WERI-Rb-1 (cell line): Measurements from ENCODE around the gene TRMT2A.

Experiments
- DNase-seq: peaks from one replicate; pipeline ENCODE4 v3.0.0-alpha.2; 2020
- H3K27ac ChIP-seq: fragments of 250-450 bp; sonication (Bioruptor Pico); 2 replicates; pipeline ENCODE4 v1.5.1; 2020; ENCODE audit warnings: mild to moderate bottlenecking, moderate library complexity
- H3K27me3 ChIP-seq: fragments of 250-450 bp; sonication (Bioruptor Pico); 2 replicates; pipeline ENCODE4 v1.5.1; 2021; ENCODE audit warnings: mild to moderate bottlenecking, low read depth, moderate library complexity; ENCODE audit not compliant: insufficient read depth, severe bottlenecking
- H3K36me3 ChIP-seq: fragments of 250-450 bp; sonication (Bioruptor Pico); 2 replicates; pipeline ENCODE4 v1.5.1; 2020; ENCODE audit warnings: mild to moderate bottlenecking, moderate library complexity
- H3K4me3 ChIP-seq: 2 replicates; pipeline ENCODE4 v1.5.1; 2011; ENCODE audit warnings: low read depth, mild to moderate bottlenecking, control low read depth, low read length
- H3K9me3 ChIP-seq: fragments of 250-450 bp; sonication (Bioruptor Pico); 2 replicates; pipeline ENCODE4 v1.5.1; 2021; ENCODE audit warnings: mild to moderate bottlenecking, moderate library complexity; ENCODE audit not compliant: severe bottlenecking
- TF ChIP-seq, protein P1 (sequence below): IDR thresholded peaks from 2 replicates; pipeline ENCODE4 v1.5.1; 2011; ENCODE audit warnings: low read depth, mild to moderate bottlenecking, control low read depth, inconsistent platforms, low read length

The TRMT2A gene

DNA sequence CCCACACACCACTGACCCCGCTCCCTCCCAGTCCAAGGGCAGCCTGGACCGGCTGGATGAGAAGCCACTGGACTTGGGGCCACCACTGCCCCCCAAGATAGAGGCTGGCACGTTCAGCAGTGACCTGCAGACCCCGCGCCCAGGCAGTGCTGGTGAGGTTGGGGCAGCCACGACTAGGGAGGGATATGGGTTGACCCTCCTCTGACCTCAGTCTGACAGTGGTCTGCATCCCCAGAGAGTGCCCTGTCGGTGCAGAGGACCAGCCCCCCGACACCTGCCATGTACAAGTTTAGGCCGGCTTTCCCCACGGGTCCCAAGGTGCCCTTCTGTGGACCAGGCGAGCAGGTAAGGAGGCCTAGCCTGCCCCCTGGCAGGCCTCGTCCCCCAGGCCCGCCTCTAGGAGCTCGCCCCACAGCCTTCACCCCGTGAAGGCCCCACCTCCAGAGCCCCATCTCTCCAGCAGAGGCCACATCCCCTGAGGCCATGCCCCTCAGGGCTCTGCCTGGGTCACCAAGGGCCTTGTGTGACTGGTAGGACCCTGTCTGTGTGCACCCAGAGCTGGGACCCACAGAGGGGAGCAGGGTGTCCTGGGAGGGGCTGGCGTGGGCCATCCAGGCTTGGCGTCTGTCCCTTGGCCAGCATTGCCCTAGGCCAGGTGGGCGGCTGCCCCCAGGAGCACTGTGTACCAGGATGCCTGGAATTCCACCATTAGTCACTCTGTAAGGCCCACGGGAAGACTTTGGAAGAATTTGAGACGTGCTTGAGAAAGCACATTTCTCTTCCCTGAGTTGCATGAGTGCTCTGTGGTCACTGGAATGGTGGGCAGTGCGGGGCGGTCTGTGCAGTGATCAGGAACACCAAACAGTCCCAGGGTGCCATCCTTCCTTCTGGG is 24.4 kb upstream of the TRMT2A start:
- Histone ChIP-seq H3K27me3 (no peaks in the 10 kb centered on the region), H3K27ac (no peak overlapping the region), H3K9me3 (no peaks in the 10 kb centered on the region), H3K36me3 (no peaks in the 10 kb centered on the region; the same call in 1 of the 2 replicates), H3K4me3 (no peak overlapping the region)
- TF ChIP-seq, protein P1, sequence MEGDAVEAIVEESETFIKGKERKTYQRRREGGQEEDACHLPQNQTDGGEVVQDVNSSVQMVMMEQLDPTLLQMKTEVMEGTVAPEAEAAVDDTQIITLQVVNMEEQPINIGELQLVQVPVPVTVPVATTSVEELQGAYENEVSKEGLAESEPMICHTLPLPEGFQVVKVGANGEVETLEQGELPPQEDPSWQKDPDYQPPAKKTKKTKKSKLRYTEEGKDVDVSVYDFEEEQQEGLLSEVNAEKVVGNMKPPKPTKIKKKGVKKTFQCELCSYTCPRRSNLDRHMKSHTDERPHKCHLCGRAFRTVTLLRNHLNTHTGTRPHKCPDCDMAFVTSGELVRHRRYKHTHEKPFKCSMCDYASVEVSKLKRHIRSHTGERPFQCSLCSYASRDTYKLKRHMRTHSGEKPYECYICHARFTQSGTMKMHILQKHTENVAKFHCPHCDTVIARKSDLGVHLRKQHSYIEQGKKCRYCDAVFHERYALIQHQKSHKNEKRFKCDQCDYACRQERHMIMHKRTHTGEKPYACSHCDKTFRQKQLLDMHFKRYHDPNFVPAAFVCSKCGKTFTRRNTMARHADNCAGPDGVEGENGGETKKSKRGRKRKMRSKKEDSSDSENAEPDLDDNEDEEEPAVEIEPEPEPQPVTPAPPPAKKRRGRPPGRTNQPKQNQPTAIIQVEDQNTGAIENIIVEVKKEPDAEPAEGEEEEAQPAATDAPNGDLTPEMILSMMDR: no peak
- no peak for DNase-seq

DNA sequence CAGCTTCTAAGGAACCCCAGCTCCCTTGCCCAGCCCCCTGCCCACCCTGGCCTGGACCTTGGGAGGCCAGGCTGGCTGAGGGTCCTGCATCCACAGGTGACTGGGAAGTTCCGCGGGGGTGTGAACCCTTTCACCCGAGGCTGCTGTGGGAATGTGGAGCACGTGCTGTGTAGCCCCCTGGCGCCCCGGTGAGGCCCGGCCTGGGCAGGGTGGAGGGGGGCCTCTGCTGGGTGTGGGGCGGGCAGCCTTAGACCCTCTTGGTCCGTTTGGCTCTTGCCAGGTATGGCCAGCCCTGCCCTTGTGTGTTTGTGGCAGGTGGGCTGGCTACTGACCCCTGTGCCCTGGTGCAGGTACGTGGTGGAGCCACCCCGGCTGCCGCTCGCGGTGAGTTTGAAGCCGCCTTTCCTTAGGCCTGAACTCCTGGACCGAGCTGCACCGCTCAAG is 23.5 kb upstream of the TRMT2A start:
- Histone ChIP-seq H3K36me3 (no peaks in the 10 kb centered on the region; the same call in 1 of the 2 replicates), H3K4me3 (no peak overlapping the region), H3K27ac (no peak overlapping the region), H3K9me3 (no peaks in the 10 kb centered on the region), H3K27me3 (no peaks in the 10 kb centered on the region)
- TF ChIP-seq, protein P1: no peak
- DNase-seq: no peak

DNA sequence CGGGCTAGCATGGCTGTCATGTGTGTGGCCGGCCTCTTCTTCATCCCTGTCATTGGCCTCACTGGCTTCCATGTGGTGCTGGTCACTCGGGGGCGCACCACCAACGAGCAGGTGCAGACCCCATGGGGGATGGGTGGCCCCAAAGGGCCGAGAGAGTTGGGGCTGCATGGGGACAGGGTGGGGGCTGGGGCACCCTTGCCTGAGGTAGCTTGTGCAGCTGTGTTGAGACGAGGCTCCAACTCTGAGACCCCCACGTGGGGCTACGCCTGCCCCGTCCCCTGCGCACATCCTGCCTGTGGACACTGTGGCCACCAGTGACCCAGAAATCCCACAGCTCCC is 23.1 kb upstream of the TRMT2A start:
- Histone ChIP-seq H3K9me3 (no peaks in the 10 kb centered on the region), H3K36me3 (no peaks in the 10 kb centered on the region; the same call in 1 of the 2 replicates)

DNA sequence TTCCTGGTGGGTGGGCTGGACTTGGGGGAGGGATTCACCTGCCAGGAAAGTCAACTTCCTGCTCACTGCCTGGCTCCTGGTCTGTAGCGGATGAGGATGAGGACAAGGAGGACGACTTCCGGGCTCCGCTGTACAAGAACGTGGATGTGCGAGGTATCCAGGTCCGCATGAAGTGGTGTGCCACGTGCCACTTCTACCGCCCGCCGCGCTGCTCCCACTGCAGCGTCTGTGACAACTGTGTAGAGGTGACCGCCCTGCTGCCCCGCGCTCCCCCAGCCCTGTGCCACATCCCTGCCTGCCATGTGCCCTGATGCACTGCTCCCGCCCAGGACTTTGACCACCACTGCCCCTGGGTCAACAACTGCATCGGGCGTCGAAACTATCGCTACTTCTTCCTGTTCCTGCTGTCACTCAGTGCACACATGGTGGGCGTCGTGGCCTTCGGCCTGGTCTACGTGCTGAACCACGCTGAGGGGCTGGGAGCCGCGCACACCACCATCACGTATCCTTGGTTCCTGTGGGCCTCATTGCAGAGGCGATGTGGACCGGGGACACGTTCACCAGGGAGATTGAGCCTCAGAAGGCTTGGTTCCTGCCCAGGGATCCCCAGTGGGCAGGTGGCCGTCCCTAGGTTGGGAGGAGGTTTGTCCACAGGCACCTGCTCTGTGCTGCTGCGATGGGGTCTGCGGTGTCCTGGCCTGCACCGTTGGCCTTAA is 22.5 kb upstream of the TRMT2A start:
- no peak overlapping the region for H3K27ac ChIP-seq
- no peaks in the 10 kb centered on the region for H3K9me3 ChIP-seq
- H3K36me3 ChIP-seq: no peaks in the 10 kb centered on the region; the same call in 1 of the 2 replicates
- no peaks in the 10 kb centered on the region for H3K27me3 ChIP-seq
- H3K4me3 ChIP-seq: no peak overlapping the region
- no peak for DNase-seq
- TF ChIP-seq, protein P1: no peak

More for the DNA sequence above, 23.1 kb upstream of the TRMT2A start:
- TF ChIP-seq, protein P1: no peak
- no peak for DNase-seq
- no peak overlapping the region for H3K4me3 ChIP-seq
- no peaks in the 10 kb centered on the region for H3K27me3 ChIP-seq
- no peak overlapping the region for H3K27ac ChIP-seq

DNA sequence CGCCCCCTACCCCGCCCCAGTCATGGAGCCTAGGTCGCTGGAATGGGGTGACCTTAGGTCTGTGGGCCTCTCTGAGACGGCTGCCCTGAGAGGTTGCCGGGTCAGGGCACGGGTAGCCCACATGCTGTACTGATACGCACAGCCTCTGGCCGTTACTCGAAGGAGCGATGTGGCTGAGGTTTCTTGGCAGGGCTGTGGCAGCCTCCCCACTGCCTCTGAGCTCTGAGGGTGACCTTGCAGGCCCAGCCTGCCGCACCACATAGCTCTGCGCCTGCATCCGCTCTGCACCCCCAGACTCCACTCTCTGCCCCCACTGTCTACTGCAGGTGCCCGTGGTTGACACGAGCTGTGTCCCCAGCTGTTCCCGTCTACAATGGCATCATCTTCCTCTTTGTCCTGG is 21.8 kb upstream of the TRMT2A start:
- Histone ChIP-seq H3K27me3 (no peaks in the 10 kb centered on the region), H3K4me3 (no peak overlapping the region), H3K9me3 (no peaks in the 10 kb centered on the region), H3K36me3 (no peaks in the 10 kb centered on the region; the same call in 1 of the 2 replicates), H3K27ac (no peak overlapping the region)
- TF ChIP-seq, protein P1: no peak
- DNase-seq: no peak
